ENCODE results near the gene EHMT2. TPM values are rescaled to one million over a fixed set of nuclear protein-coding genes. Genes with fewer than 3 reads are reported as not detected.

Gene EHMT2
- total and polyA plus RNA-seq, 5 experiments from 2014 or later = 37.3 to 81.8 (median 57.9) TPM

Other genes starting within 250 kb of the EHMT2 start
Only the 30 nearest of the 36 such genes appear.
- gene LY6G5B, start 227.7 kb downstream of the EHMT2 start, total RNA-seq = 10 to 100 TPM; 44.1 to 48.8 TPM
- gene LY6G5B, start 227.7 kb downstream of the EHMT2 start, polyA plus RNA-seq = under 1 TPM in 1 of 3 donors, not detected in 2; 0.25 TPM
- gene LY6G5C, start 216.6 kb downstream of the EHMT2 start, total RNA-seq = 1 to 10 TPM; 4.4 to 5.5 TPM
- 1 to 10 TPM; 4.6 to 7.9 (median 7.6) TPM for gene LY6G5C, start 216.6 kb downstream of the EHMT2 start, polyA plus RNA-seq
- 10 to 100 TPM; 58.4 to 59.9 TPM for gene ABHD16A, start 194.4 kb downstream of the EHMT2 start, total RNA-seq
- 10 to 100 TPM; 26.9 to 35.5 (median 34.1) TPM for gene ABHD16A, start 194.4 kb downstream of the EHMT2 start, polyA plus RNA-seq
- not detected for gene LY6G6F, start 190.8 kb downstream of the EHMT2 start, total RNA-seq
- not detected for gene LY6G6F, start 190.8 kb downstream of the EHMT2 start, polyA plus RNA-seq
- gene LY6G6D, start 182.3 kb downstream of the EHMT2 start, total RNA-seq = not detected
- not detected for gene LY6G6D, start 182.3 kb downstream of the EHMT2 start, polyA plus RNA-seq
- gene LY6G6C, start 176.0 kb downstream of the EHMT2 start, total RNA-seq = not detected
- not detected for gene LY6G6C, start 176.0 kb downstream of the EHMT2 start, polyA plus RNA-seq
- 1 to 10 TPM; 1.4 to 1.9 TPM for gene MPIG6B, start 174.3 kb downstream of the EHMT2 start, total RNA-seq
- gene MPIG6B, start 174.3 kb downstream of the EHMT2 start, polyA plus RNA-seq = 1 to 10 TPM; 1.2 to 4.9 (median 1.3) TPM
- gene DDAH2, start 168.4 kb downstream of the EHMT2 start, total RNA-seq = 1 to 10 TPM; 3.1 to 5.1 TPM
- gene DDAH2, start 168.4 kb downstream of the EHMT2 start, polyA plus RNA-seq = 10 to 100 TPM in 2 of 3 donors, 1 to 10 TPM in 1; 8.0 to 14.7 (median 10.3) TPM
- 10 to 100 TPM; 23.7 to 27.1 TPM for gene CLIC1, start 161.2 kb downstream of the EHMT2 start, total RNA-seq
- gene CLIC1, start 161.2 kb downstream of the EHMT2 start, polyA plus RNA-seq = 100 to 1,000 TPM in 2 of 3 donors, 10 to 100 TPM in 1; 95.1 to 345 (median 114) TPM
- 1 to 10 TPM; 7.2 to 8.3 TPM for gene MSH5, start 157.7 kb downstream of the EHMT2 start, total RNA-seq
- 1 to 10 TPM in 2 of 3 donors, under 1 TPM in 1; 0.61 to 1.1 (median 1.1) TPM for gene MSH5, start 157.7 kb downstream of the EHMT2 start, polyA plus RNA-seq
- gene SAPCD1, start 135.0 kb downstream of the EHMT2 start, total RNA-seq = 1 to 10 TPM; 1.6 to 2.1 TPM
- not detected for gene SAPCD1, start 135.0 kb downstream of the EHMT2 start, polyA plus RNA-seq
- gene VWA7, start 120.4 kb downstream of the EHMT2 start, total RNA-seq = under 1 TPM; 0.47 to 0.52 TPM
- under 1 TPM in 1 of 3 donors, not detected in 2; 0.34 TPM for gene VWA7, start 120.4 kb downstream of the EHMT2 start, polyA plus RNA-seq
- gene VARS1, start 101.9 kb downstream of the EHMT2 start, total RNA-seq = 10 to 100 TPM; 37.6 to 40.3 TPM
- gene VARS1, start 101.9 kb downstream of the EHMT2 start, polyA plus RNA-seq = 10 to 100 TPM; 27.5 to 37.8 (median 30.3) TPM
- 10 to 100 TPM; 28.9 to 31.9 TPM for gene LSM2, start 90.7 kb downstream of the EHMT2 start, total RNA-seq
- 10 to 100 TPM; 67.1 to 80.3 (median 77.9) TPM for gene LSM2, start 90.7 kb downstream of the EHMT2 start, polyA plus RNA-seq
- gene HSPA1L, start 82.4 kb downstream of the EHMT2 start, total RNA-seq = 1 to 10 TPM; 3.5 to 4.0 TPM
- gene HSPA1L, start 82.4 kb downstream of the EHMT2 start, polyA plus RNA-seq = 1 to 10 TPM in 2 of 3 donors, under 1 TPM in 1; 0.56 to 1.6 (median 1.6) TPM
- 10 to 100 TPM; 54.8 to 56.9 TPM for gene HSPA1A, start 82.2 kb downstream of the EHMT2 start, total RNA-seq
- 10 to 100 TPM in 2 of 3 donors, 1 to 10 TPM in 1; 6.9 to 17.3 (median 11.4) TPM for gene HSPA1A, start 82.2 kb downstream of the EHMT2 start, polyA plus RNA-seq
- 10 to 100 TPM; 39.6 to 42.2 TPM for gene HSPA1B, start 70.0 kb downstream of the EHMT2 start, total RNA-seq
- gene HSPA1B, start 70.0 kb downstream of the EHMT2 start, polyA plus RNA-seq = 1 to 10 TPM in 2 of 3 donors, under 1 TPM in 1; 0.28 to 1.3 (median 1.2) TPM
- 10 to 100 TPM; 15.0 to 15.8 TPM for gene NEU1, start 34.9 kb downstream of the EHMT2 start, total RNA-seq
- gene NEU1, start 34.9 kb downstream of the EHMT2 start, polyA plus RNA-seq = 10 to 100 TPM; 10.9 to 17.9 (median 16.2) TPM
- not detected for gene SLC44A4, start 18.7 kb downstream of the EHMT2 start, total RNA-seq
- gene SLC44A4, start 18.7 kb downstream of the EHMT2 start, polyA plus RNA-seq = not detected
- 1 to 10 TPM; 3.1 to 3.7 TPM for gene ZBTB12, start 4.4 kb upstream of the EHMT2 start, total RNA-seq
- not detected for gene ZBTB12, start 4.4 kb upstream of the EHMT2 start, polyA plus RNA-seq
- 1 to 10 TPM; 3.8 to 4.3 TPM for gene C2, start 30.0 kb upstream of the EHMT2 start, total RNA-seq
- gene C2, start 30.0 kb upstream of the EHMT2 start, polyA plus RNA-seq = not detected
- 1 to 10 TPM; 1.0 to 1.4 TPM for gene CFB, start 48.4 kb upstream of the EHMT2 start, total RNA-seq
- gene CFB, start 48.4 kb upstream of the EHMT2 start, polyA plus RNA-seq = under 1 TPM in 2 of 3 donors, not detected in 1; 0.22 to 0.61 TPM
- gene NELFE, start 61.3 kb upstream of the EHMT2 start, total RNA-seq = 10 to 100 TPM; 41.7 to 45.1 TPM
- 10 to 100 TPM; 55.9 to 68.6 (median 66.4) TPM for gene NELFE, start 61.3 kb upstream of the EHMT2 start, polyA plus RNA-seq
- gene SKIC2, start 61.5 kb upstream of the EHMT2 start, total RNA-seq = 100 to 1,000 TPM; 130 to 141 TPM
- 10 to 100 TPM; 18.1 to 19.9 (median 19.4) TPM for gene SKIC2, start 61.5 kb upstream of the EHMT2 start, polyA plus RNA-seq
- gene DXO, start 74.4 kb upstream of the EHMT2 start, total RNA-seq = 10 to 100 TPM; 36.4 to 41.0 TPM
- 10 to 100 TPM; 12.5 to 16.4 (median 14.5) TPM for gene DXO, start 74.4 kb upstream of the EHMT2 start, polyA plus RNA-seq
- gene C4A, start 84.4 kb upstream of the EHMT2 start, total RNA-seq = 1 to 10 TPM; 5.9 to 6.0 TPM
- gene C4A, start 84.4 kb upstream of the EHMT2 start, polyA plus RNA-seq = under 1 TPM in 1 of 3 donors, not detected in 2; 0.81 TPM
- 1 to 10 TPM; 7.7 to 8.7 TPM for gene C4B, start 117.1 kb upstream of the EHMT2 start, total RNA-seq
- gene C4B, start 117.1 kb upstream of the EHMT2 start, polyA plus RNA-seq = under 1 TPM in 1 of 3 donors, not detected in 2; 0.31 TPM
- 1 to 10 TPM; 1.2 to 1.8 TPM for gene CYP21A2, start 140.7 kb upstream of the EHMT2 start, total RNA-seq
- gene CYP21A2, start 140.7 kb upstream of the EHMT2 start, polyA plus RNA-seq = not detected
- gene TNXB, start 211.6 kb upstream of the EHMT2 start, total RNA-seq = 10 to 100 TPM; 14.5 to 17.8 TPM
- under 1 TPM in 1 of 3 donors, not detected in 2; 0.13 TPM for gene TNXB, start 211.6 kb upstream of the EHMT2 start, polyA plus RNA-seq
- 100 to 1,000 TPM; 140 to 141 TPM for gene ATF6B, start 230.5 kb upstream of the EHMT2 start, total RNA-seq
- gene ATF6B, start 230.5 kb upstream of the EHMT2 start, polyA plus RNA-seq = 10 to 100 TPM; 17.5 to 25.7 (median 21.4) TPM

All from naive thymus-derived CD8-positive, alpha-beta T cell (primary cell).